Measurements from ENCODE around the gene PLXDC1.

PLXDC1 gene

DNA sequence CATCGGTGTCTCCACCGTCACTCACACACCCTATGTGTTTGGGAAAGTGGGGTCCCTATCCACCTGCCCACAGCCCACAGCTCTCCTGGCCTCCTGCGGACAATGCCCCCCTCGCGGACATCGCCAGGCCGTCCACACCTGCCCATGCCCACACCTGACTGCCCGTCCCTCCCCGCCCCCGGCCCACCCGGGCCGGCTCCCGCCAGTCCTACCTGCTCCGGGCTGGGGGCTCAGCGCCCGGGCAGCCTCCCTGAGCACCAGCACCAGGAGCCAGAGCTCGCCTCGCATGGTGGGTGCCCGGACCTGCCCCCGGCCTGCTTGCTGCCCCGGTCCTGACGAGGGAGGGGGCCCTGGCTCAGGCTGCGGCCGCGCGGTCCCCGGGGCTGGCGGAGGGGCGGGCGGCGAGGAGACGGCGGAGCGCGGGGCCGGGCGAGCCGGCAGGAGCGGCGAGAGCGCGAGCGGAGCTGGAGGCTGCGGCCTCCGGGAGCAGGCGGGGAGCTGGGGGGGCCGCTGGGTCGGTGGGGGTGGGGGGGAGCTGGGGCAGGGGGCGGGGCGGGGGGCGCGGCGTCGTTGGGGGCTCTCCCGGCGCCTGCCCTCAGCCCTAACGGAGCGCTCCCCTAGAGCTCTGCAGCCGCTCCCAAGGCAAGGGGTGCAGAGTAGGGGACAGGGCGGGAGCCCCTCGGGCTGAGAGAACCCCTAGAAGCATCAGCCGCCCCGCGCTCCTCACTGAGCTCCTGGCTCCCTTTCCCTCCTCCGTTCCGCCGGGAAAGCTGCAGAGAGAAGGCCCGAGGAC lies at the start of gene PLXDC1:
Gene PLXDC1, minus strand, starts transcription at position 488 of the 793 bp plus-strand sequence. Its CDS starts 200 bp downstream, at position 288.
- Mint-ChIP-seq H3K9me3 (no peaks in the 10 kb centered on the region), H3K27me3 (ENCODE audit: low read depth) (peaks cover 49% of the 10 kb centered on the region), H3K4me3 (peak within 1 kb of the TSS; percentile 98 to 99 (median 98)), H3K27ac (peak within 1 kb of the TSS; percentile 81 to 91 (median 90)), H3K4me1 (peaks cover 15% of the 10 kb centered on the region), H3K36me3 (ENCODE audit: low read depth) (no peaks in the 10 kb centered on the region)
- TF ChIP-seq, protein P1, sequence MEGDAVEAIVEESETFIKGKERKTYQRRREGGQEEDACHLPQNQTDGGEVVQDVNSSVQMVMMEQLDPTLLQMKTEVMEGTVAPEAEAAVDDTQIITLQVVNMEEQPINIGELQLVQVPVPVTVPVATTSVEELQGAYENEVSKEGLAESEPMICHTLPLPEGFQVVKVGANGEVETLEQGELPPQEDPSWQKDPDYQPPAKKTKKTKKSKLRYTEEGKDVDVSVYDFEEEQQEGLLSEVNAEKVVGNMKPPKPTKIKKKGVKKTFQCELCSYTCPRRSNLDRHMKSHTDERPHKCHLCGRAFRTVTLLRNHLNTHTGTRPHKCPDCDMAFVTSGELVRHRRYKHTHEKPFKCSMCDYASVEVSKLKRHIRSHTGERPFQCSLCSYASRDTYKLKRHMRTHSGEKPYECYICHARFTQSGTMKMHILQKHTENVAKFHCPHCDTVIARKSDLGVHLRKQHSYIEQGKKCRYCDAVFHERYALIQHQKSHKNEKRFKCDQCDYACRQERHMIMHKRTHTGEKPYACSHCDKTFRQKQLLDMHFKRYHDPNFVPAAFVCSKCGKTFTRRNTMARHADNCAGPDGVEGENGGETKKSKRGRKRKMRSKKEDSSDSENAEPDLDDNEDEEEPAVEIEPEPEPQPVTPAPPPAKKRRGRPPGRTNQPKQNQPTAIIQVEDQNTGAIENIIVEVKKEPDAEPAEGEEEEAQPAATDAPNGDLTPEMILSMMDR (IDR thresholded peaks at IDR 0.05; ENCODE audit: unreplicated experiment in 3 of 3) = no peak

DNA sequence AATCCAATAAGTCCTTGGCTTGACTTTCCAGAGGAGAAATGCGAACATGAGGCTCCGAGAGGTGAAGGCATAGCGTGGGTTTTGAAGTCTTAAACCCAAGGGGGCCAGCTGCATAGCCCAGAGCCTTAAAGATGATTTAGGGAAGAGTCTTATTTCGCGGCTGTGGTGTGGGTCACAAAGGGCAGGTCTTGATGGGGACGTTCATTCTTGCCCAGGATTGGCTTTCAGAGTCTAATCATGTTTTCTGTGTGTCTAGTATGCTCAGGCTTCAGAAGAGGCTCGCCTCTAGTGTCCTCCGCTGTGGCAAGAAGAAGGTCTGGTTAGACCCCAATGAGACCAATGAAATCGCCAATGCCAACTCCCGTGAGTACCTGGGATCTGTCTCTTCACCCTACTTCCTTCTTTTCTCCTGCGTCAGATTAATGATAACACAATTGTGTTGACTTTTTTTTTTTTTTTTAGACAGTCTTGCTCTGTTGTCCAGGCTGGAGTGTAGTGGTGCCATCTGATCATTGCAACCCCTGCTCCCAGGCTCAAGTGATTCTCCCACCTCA lies 49.6 kb upstream of the PLXDC1 start:
- Mint-ChIP-seq H3K4me1 (peaks cover 27% of the 10 kb centered on the region), H3K4me3 (peak overlapping the region; percentile 90 to 97 (median 91)), H3K27ac (peak overlapping the region; percentile 99 to 100 (median 100)), H3K27me3 (ENCODE audit: low read depth) (no peaks in the 10 kb centered on the region), H3K9me3 (no peaks in the 10 kb centered on the region), H3K36me3 (ENCODE audit: low read depth) (peaks cover 47% of the 10 kb centered on the region)
- TF ChIP-seq, protein P1 (IDR thresholded peaks at IDR 0.05; ENCODE audit: unreplicated experiment in 3 of 3) = no peak

GRCh38 chr17:39200070-39200879 lies 48.8 kb upstream of the PLXDC1 start, which contains the start of gene RPL19:
Gene RPL19 (plus strand): TSS chr17:39200283. CDS start chr17:39200345, 62 bp downstream.
- Mint-ChIP-seq H3K9me3 (no peaks in the 10 kb centered on the region), H3K27me3 (ENCODE audit: low read depth) (no peaks in the 10 kb centered on the region), H3K27ac (peak within 1 kb of the TSS; percentile 99 to 100 (median 100)), H3K4me1 (peaks cover 27% of the 10 kb centered on the region), H3K4me3 (peak within 1 kb of the TSS; percentile 90 to 97 (median 91)), H3K36me3 (ENCODE audit: low read depth) (peaks cover 47% of the 10 kb centered on the region)
- TF ChIP-seq, protein P1 (IDR thresholded peaks at IDR 0.05; ENCODE audit: unreplicated experiment in 3 of 3) = no peak

DNA sequence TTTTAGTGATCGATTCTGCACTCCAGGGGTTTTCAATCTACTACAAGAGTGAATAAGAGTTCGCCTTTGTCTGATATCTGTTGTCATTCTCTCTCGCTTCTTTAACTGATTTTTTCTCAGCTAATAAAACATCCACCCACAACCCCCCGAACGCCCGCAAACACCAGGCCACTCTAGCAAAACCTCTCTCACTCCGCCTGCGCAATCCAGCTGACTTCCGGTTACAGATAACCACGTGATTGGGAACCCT lies 48.3 kb upstream of the PLXDC1 start:
- H3K4me1 Mint-ChIP-seq = peaks cover 31% of the 10 kb centered on the region
- peak overlapping the region; percentile 90 to 97 (median 91) for H3K4me3 Mint-ChIP-seq
- no peaks in the 10 kb centered on the region for H3K27me3 Mint-ChIP-seq (ENCODE audit: low read depth)

DNA sequence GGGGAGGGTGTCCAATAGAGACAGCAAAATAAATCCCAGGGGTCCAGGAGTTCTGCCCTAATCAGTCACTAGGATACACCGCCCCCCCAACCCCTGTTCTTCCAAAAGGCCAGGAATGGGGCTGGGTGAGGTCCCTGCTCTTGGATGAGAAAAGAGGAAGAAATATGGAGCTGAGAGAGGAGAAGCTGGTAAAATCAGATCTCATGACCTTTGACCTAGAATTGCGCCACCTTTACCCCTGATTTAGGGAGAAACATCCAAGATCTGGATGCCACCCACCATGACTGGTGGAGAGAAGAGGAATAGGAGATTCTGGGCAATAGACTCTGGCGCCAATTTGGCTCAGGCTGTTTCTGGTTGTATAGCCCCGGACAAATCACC lies 46.7 kb upstream of the PLXDC1 start:
- Mint-ChIP-seq H3K4me1 (peaks cover 44% of the 10 kb centered on the region), H3K27ac (peak overlapping the region; percentile 99 to 100 (median 100)), H3K36me3 (ENCODE audit: low read depth) (peaks cover 33% of the 10 kb centered on the region), H3K9me3 (no peaks in the 10 kb centered on the region), H3K4me3 (peak overlapping the region; percentile 90 to 97 (median 91)), H3K27me3 (ENCODE audit: low read depth) (no peaks in the 10 kb centered on the region)
- TF ChIP-seq, protein P1 (IDR thresholded peaks at IDR 0.05; ENCODE audit: unreplicated experiment in 3 of 3) = no peak

More for the DNA sequence above, 48.3 kb upstream of the PLXDC1 start:
- TF ChIP-seq, protein P1 (IDR thresholded peaks at IDR 0.05; ENCODE audit: unreplicated experiment in 3 of 3) = no peak
- Mint-ChIP-seq H3K9me3 (no peaks in the 10 kb centered on the region), H3K36me3 (ENCODE audit: low read depth) (peaks cover 43% of the 10 kb centered on the region), H3K27ac (peak overlapping the region; percentile 99 to 100 (median 100))
